Measurements from ENCODE around the gene SEZ6. TPM values are rescaled to one million over a fixed set of nuclear protein-coding genes. Genes with fewer than 3 reads are reported as not detected.

SEZ6 gene
- total RNA-seq, 2 experiments from 2014 or later: not detected

- Mint-ChIP-seq H3K27me3 (no peaks in the 10 kb centered on the region), H3K9me3 (no peaks in the 10 kb centered on the region), H3K4me1 (ENCODE audit: low read depth) (peaks cover 83% of the 10 kb centered on the region), H3K36me3 (ENCODE audit: low read depth) (peaks cover 51% of the 10 kb centered on the region), H3K4me3 (no peak overlapping the region), H3K27ac (peak overlapping the region; percentile 2)
- POLR2A ChIA-PET: no interaction called here
- no peak for ATAC-seq
- CTCF ChIA-PET: interaction anchor here (1.2 to 3.2 kb wide), 3 partner anchors 22 to 216 kb away, joined by 4 to 18 read pairs (median 4); partner anchors contain the start of gene TLCD1
- TF ChIP-seq, protein P1, sequence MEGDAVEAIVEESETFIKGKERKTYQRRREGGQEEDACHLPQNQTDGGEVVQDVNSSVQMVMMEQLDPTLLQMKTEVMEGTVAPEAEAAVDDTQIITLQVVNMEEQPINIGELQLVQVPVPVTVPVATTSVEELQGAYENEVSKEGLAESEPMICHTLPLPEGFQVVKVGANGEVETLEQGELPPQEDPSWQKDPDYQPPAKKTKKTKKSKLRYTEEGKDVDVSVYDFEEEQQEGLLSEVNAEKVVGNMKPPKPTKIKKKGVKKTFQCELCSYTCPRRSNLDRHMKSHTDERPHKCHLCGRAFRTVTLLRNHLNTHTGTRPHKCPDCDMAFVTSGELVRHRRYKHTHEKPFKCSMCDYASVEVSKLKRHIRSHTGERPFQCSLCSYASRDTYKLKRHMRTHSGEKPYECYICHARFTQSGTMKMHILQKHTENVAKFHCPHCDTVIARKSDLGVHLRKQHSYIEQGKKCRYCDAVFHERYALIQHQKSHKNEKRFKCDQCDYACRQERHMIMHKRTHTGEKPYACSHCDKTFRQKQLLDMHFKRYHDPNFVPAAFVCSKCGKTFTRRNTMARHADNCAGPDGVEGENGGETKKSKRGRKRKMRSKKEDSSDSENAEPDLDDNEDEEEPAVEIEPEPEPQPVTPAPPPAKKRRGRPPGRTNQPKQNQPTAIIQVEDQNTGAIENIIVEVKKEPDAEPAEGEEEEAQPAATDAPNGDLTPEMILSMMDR (IDR thresholded peaks at IDR 0.05): no peak
- DNase-seq: no peak
- intact Hi-C loops (cut with micrococcal nuclease): no loop called here
Observed at GRCh38 chr17:28942925-28943324, 62.9 kb downstream of the SEZ6 start.

GRCh38 chr17:28941251-28941650 lies 64.6 kb downstream of the SEZ6 start:
- CTCF ChIA-PET: interaction anchor here (0.9 to 2.2 kb wide), 5 partner anchors 8 to 178 kb away, joined by 3 to 9 read pairs (median 4); no protein-coding TSS in a partner anchor
- intact Hi-C loops (cut with micrococcal nuclease): no loop called here
- Mint-ChIP-seq H3K4me1 (ENCODE audit: low read depth) (peaks cover 82% of the 10 kb centered on the region), H3K27ac (no peak overlapping the region), H3K9me3 (no peaks in the 10 kb centered on the region), H3K36me3 (ENCODE audit: low read depth) (peaks cover 41% of the 10 kb centered on the region), H3K4me3 (no peak overlapping the region), H3K27me3 (no peaks in the 10 kb centered on the region)
- TF ChIP-seq, protein P1 (IDR thresholded peaks at IDR 0.05): no peak
- POLR2A ChIA-PET: no interaction called here
- no peak for ATAC-seq
- DNase-seq: no peak

DNA sequence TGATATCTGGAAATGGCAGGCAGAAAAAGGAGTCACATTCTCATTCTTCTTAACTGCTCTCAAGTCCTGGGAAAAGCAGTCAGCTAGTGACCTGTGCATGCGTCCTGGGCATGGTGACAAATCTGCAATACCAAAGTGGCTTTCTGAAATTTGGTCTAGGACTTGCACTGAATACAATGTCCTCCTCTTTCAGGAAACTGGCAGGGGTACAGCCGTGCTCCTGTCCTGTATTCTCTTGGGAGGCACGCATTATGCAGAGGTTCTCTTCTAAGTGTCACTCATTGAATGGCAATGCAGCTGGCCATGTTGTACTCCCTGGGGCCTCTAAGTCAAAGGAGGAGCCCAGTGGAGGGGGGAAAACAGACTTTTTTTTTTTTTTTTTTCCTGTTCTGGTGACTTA lies 65.2 kb downstream of the SEZ6 start:
- H3K9me3 Mint-ChIP-seq: no peaks in the 10 kb centered on the region
- H3K4me1 Mint-ChIP-seq (ENCODE audit: low read depth): peaks cover 81% of the 10 kb centered on the region
- intact Hi-C loops (cut with micrococcal nuclease): no loop called here
- peaks cover 39% of the 10 kb centered on the region for H3K36me3 Mint-ChIP-seq (ENCODE audit: low read depth)
- POLR2A ChIA-PET: interaction anchor here (1.5 kb wide), 1 partner anchor 39 kb away, joined by 4 read pairs; no protein-coding TSS in a partner anchor
- DNase-seq (no peak), ATAC-seq (no peak)
- H3K27me3 Mint-ChIP-seq: no peaks in the 10 kb centered on the region
- H3K27ac Mint-ChIP-seq: peak overlapping the region; percentile 63
- no peak overlapping the region for H3K4me3 Mint-ChIP-seq
- TF ChIP-seq, protein P1 (IDR thresholded peaks at IDR 0.05): no peak
- CTCF ChIA-PET: interaction anchor here (0.9 to 2.2 kb wide), 5 partner anchors 9 to 177 kb away, joined by 3 to 9 read pairs (median 4); no protein-coding TSS in a partner anchor

DNA sequence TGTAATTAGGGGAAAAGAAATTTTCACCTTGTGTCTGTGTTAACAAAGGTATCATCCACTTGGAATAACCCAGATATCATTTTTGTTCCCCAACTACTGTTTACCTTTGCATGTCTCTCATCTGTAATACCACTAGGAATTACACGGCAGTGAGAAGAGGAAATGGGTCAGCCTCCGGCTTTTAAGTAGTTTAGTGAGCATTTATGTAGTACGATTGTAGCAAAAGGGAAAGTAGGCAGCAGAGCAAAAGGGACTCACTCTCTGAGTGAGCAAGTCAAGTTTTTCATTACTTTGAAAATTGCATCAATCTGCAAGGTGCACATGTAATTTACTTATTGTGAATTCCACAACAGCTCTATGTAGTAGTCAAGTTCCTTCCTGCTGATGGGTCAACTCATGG lies 65.7 kb downstream of the SEZ6 start:
- no peaks in the 10 kb centered on the region for H3K27me3 Mint-ChIP-seq
- peak; percentile 38 for ATAC-seq
- CTCF ChIA-PET: interaction anchor here (0.9 to 2.2 kb wide), 7 partner anchors 9 to 214 kb away, joined by 3 to 9 read pairs (median 3); partner anchors contain the start of genes DHRS13 and TLCD1
- no peak overlapping the region for H3K4me3 Mint-ChIP-seq
- POLR2A ChIA-PET: interaction anchor here (0.9 to 1.6 kb wide), 5 partner anchors 9 to 82 kb away, joined by 3 to 6 read pairs (median 4); no protein-coding TSS in a partner anchor
- intact Hi-C loops (cut with micrococcal nuclease): no loop called here
- H3K36me3 Mint-ChIP-seq (ENCODE audit: low read depth): peaks cover 38% of the 10 kb centered on the region
- TF ChIP-seq, protein P1 (IDR thresholded peaks at IDR 0.05): no peak
- peak overlapping the region; percentile 63 for H3K27ac Mint-ChIP-seq
- DNase-seq: no peak
- peaks cover 79% of the 10 kb centered on the region for H3K4me1 Mint-ChIP-seq (ENCODE audit: low read depth)
- H3K9me3 Mint-ChIP-seq: no peaks in the 10 kb centered on the region

- H3K27me3 Mint-ChIP-seq: no peaks in the 10 kb centered on the region
- H3K4me1 Mint-ChIP-seq (ENCODE audit: low read depth): peaks cover 76% of the 10 kb centered on the region
- ChIA-PET CTCF (interaction anchor here (1.0 to 3.6 kb wide), 6 partner anchors 11 to 212 kb away, joined by 3 to 19 read pairs (median 7); partner anchors contain the start of gene DHRS13), POLR2A (interaction anchor here (1.2 to 5.1 kb wide), 3 partner anchors 9 to 80 kb away, joined by 3 to 34 read pairs (median 4); no protein-coding TSS in a partner anchor)
- no peak for ATAC-seq
- TF ChIP-seq, protein P1 (IDR thresholded peaks at IDR 0.05): no peak
- intact Hi-C loops (cut with micrococcal nuclease): no loop called here
- H3K9me3 Mint-ChIP-seq: no peaks in the 10 kb centered on the region
- no peak for DNase-seq
- peaks cover 37% of the 10 kb centered on the region for H3K36me3 Mint-ChIP-seq (ENCODE audit: low read depth)
- no peak overlapping the region for H3K4me3 Mint-ChIP-seq
- H3K27ac Mint-ChIP-seq: no peak overlapping the region
Observed at GRCh38 chr17:28938552-28938951, 67.3 kb downstream of the SEZ6 start.
